Testis (tissue), 3 donors: ENCODE results near the gene NELFCD. TPM values are rescaled to one million over a fixed set of nuclear protein-coding genes. Genes with fewer than 3 reads are reported as not detected.
A peak's percentile ranks its signal among the peaks of the same experiment; 100 is the strongest.

Experiments used
- DNase-seq: peaks from one replicate; pipeline ENCODE4 v3.0.0-alpha.2; 2019
- H3K27ac ChIP-seq, 2 donors: fragments of 200-600 bp; sonication (generic); one replicate each; pipeline ENCODE4 v1.5.1; 2019
- H3K27me3 ChIP-seq: fragments of 200-600 bp; sonication (generic); one replicate; pipeline ENCODE4 v1.5.1; 2019
- H3K36me3 ChIP-seq: fragments of 200-600 bp; sonication (generic); one replicate; pipeline ENCODE4 v1.5.1; 2017; ENCODE audit warnings: low read depth; ENCODE audit errors: missing control alignments
- H3K4me1 ChIP-seq: fragments of 200-600 bp; sonication (generic); one replicate; pipeline ENCODE4 v1.5.1; 2019
- H3K4me3 ChIP-seq, 2 donors: fragments of 200-600 bp; sonication (generic); one replicate each; pipeline ENCODE4 v1.5.1; 2017 to 2019
- H3K9me3 ChIP-seq: fragments of 200-600 bp; sonication (generic); one replicate; pipeline ENCODE4 v1.5.1; 2017
- POLR2A ChIP-seq: fragments of 450-650 bp; IDR thresholded peaks from one replicate; pipeline ENCODE4 v1.6.1; 2017; ENCODE audit warnings: antibody characterized with exemption, mild to moderate bottlenecking, moderate library complexity
- WGBS, 2 donors: methylation state at CpG; one replicate each; pipeline ENCODE4 v1.1.5; 2018; 5-methylcytosine and 5-hydroxymethylcytosine counted together
- intact Hi-C: fragments of 100-400 bp; cut with DNase I; formaldehyde crosslinking; loops from one replicate; pipeline ENCODE4 v1.15.1; 2023; ENCODE audit warnings: low total_unique reads
- polyA plus RNA-seq: library from polyadenylated mRNA; stranded (reverse); fragments of 350-450 nt; fragmentation: Illumina TruSeq; extraction: RNeasy Lipid Tissue Mini Kit (QIAGEN cat#74804); gene quantifications from one replicate; pipeline ENCODE4 v1.2.3, GENCODE V29; 2014; ENCODE audit warnings: low read depth, low replicate concordance; ENCODE audit not compliant: insufficient read depth
- total RNA-seq, 2 donors: library from RNA; depleted of rRNA; stranded (reverse); fragments of >200 nt; gene quantifications; one replicate each; pipeline ENCODE4 v1.2.3, GENCODE V29; 2016
- TF ChIP-seq, protein P1 (sequence below), 3 experiments: fragments of 450-650 bp in 2 of 3; fragments of 200-600 bp in 1 of 3; sonication (generic) in 1 of 3; IDR thresholded peaks; one replicate each; pipeline ENCODE4 v1.5.1; 2016 to 2019; ENCODE audit warnings: antibody characterized with exemption in 3 of 3, mild to moderate bottlenecking in 2 of 3, moderate library complexity in 1 of 3

NELFCD gene
- total and polyA plus RNA-seq, 3 donors from 2014 or later, result 103 to 123 (median 105) TPM

DNA sequence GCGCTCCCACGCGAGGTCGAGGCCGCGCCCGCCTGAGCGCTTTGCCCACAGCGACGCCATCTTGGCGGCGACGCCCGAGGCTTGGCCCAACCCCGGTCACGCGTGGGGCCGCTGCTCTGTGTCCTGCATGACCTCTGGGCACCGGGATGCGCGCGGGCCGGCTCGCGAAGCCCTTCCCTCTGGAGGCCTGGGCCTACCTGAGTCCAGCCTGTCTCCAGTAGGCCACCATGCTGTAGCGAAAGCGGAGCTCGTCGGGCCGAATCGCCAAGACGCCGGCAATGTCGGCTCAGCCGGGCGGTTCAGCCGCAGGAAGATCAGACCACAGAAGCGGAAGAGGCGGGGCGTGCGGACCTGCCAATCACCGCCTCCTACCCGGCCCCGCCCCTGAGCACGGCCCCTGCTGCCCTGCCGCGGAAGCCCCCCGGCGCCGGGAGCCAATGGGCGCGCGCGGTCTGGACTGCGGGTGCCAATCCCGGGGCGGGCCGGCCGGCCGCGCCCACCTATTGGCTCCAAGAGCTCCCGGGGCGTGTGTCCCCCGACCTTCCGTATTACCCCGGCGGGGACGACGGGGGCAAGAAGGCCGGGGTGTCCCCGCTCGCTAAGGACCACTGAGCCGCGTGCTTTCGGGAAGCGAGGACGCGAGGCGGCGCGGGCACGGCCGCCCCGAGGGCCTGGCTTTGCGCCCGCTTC, 51.1 kb downstream of the NELFCD start, which contains the start of gene ATP5F1E:
ATP5F1E (minus strand) TSS at position 313 of the 690 bp plus-strand sequence; CDS start at position 229, 84 bp downstream.
- H3K4me1 ChIP-seq, result peaks cover 18% of the 10 kb centered on the region
- no peaks in the 10 kb centered on the region for H3K27me3 ChIP-seq
- peak; percentile 98 for DNase-seq
- H3K4me3 ChIP-seq, result peak within 1 kb of the TSS; percentile 73 to 94
- peak; percentile 18 for TF ChIP-seq POLR2A
- TF ChIP-seq, protein P1, sequence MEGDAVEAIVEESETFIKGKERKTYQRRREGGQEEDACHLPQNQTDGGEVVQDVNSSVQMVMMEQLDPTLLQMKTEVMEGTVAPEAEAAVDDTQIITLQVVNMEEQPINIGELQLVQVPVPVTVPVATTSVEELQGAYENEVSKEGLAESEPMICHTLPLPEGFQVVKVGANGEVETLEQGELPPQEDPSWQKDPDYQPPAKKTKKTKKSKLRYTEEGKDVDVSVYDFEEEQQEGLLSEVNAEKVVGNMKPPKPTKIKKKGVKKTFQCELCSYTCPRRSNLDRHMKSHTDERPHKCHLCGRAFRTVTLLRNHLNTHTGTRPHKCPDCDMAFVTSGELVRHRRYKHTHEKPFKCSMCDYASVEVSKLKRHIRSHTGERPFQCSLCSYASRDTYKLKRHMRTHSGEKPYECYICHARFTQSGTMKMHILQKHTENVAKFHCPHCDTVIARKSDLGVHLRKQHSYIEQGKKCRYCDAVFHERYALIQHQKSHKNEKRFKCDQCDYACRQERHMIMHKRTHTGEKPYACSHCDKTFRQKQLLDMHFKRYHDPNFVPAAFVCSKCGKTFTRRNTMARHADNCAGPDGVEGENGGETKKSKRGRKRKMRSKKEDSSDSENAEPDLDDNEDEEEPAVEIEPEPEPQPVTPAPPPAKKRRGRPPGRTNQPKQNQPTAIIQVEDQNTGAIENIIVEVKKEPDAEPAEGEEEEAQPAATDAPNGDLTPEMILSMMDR (IDR thresholded peaks at IDR 0.05), result peak in 1 of 3 experiments; percentile 14
- intact Hi-C loops, result no loop called here
- no peaks in the 10 kb centered on the region for H3K36me3 ChIP-seq
- H3K9me3 ChIP-seq, result no peaks in the 10 kb centered on the region
- WGBS, 2 donors, result 0 to 1% methylated on average over 20 to 45 of the region's 86 CpGs
- H3K27ac ChIP-seq, result peak within 1 kb of the TSS; percentile 87 to 92

DNA sequence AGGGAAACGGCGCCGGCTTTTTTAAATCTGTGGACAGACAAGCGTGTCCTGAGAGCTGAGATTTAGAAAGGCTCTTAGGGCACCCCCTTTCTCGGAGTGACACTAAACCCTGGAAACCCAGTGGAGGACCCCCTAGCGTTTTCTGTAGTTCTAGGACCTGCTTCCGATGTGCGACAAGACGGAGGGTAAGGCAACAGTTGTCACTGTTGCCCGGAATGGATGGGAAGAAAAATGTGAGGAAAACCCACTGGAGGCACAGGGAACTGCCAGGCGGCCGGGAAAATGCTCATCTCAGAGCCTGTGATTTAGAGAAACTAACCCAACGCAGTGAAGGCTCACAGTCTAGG, 51.6 kb downstream of the NELFCD start:
- DNase-seq, result no peak
- intact Hi-C loops, result no loop called here
- 0 to 1% methylated on average over 13 of the region's 13 CpGs for WGBS, 2 donors
- peaks cover 18% of the 10 kb centered on the region for H3K4me1 ChIP-seq
- H3K27ac ChIP-seq, result peak overlapping the region; percentile 87 to 92
- no peaks in the 10 kb centered on the region for H3K36me3 ChIP-seq
- H3K4me3 ChIP-seq, result peak overlapping the region; percentile 73 to 94
- no peak for TF ChIP-seq POLR2A
- TF ChIP-seq, protein P1 (IDR thresholded peaks at IDR 0.05), result peak in 1 of 3 experiments; percentile 31
- no peaks in the 10 kb centered on the region for H3K9me3 ChIP-seq
- no peaks in the 10 kb centered on the region for H3K27me3 ChIP-seq

DNA sequence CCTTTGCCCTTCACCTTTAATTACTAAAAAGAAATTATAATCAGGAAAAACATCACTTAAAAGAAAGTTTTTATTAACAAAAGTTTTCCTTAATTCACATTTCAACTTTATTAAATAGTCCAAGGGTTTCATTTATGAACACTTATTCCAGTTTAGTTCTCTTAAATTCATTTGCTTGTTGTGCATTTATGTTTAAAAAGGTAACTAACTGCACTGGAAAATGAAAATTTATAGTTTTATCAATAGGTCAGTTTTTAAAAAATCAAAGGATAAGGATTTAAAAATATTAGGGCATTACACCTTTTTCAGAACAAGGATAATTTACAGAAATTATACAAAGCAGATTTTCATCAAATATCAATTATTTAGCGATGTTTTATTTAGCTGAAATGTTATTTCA, 52.0 kb downstream of the NELFCD start:
- DNase-seq, result no peak
- Histone ChIP-seq H3K4me1 (peaks cover 18% of the 10 kb centered on the region), H3K36me3 (no peaks in the 10 kb centered on the region), H3K4me3 (peak overlapping the region in 1 of 2 donors; percentile 94), H3K9me3 (no peaks in the 10 kb centered on the region), H3K27me3 (no peaks in the 10 kb centered on the region), H3K27ac (peak overlapping the region in 1 of 2 donors; percentile 92)
- intact Hi-C loops, result no loop called here
- TF ChIP-seq, protein P1 (IDR thresholded peaks at IDR 0.05), result no peak
- no peak for TF ChIP-seq POLR2A
- WGBS, 2 donors, result 68 to 82% methylated on average over 1 of the region's 1 CpG

DNA sequence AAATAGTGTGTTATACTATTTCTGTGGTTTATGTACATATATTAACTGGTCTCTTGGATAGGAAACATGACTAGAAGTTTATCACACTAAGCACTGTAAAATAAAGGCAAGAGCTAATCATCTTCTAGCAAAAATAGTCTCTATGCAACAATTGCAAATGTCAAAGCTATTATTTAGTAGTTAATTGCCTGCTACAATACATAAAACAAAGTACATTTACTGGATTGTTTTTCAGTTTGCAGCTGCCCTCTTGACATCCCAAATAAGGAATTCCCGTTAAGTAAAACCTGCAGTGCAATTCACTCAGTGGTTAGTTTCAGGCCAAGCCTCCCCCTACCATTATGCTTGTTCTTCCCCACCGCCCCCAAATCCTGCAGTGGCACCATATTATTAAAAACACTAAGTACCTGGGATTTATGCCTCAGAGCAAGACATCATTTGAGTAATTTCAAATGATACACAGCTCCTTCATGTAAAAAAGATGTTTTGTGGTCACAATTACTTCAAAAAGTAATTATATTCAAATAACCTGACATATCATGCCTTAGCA, 52.6 kb downstream of the NELFCD start:
- Histone ChIP-seq H3K36me3 (no peaks in the 10 kb centered on the region), H3K4me3 (no peak overlapping the region), H3K9me3 (no peaks in the 10 kb centered on the region), H3K27ac (no peak overlapping the region), H3K27me3 (no peaks in the 10 kb centered on the region), H3K4me1 (peaks cover 18% of the 10 kb centered on the region)
- DNase-seq, result no peak
- TF ChIP-seq, protein P1 (IDR thresholded peaks at IDR 0.05), result no peak
- no peak for TF ChIP-seq POLR2A
- intact Hi-C loops, result no loop called here
- 80 to 82% methylated on average over 2 of the region's 2 CpGs for WGBS, 2 donors

DNA sequence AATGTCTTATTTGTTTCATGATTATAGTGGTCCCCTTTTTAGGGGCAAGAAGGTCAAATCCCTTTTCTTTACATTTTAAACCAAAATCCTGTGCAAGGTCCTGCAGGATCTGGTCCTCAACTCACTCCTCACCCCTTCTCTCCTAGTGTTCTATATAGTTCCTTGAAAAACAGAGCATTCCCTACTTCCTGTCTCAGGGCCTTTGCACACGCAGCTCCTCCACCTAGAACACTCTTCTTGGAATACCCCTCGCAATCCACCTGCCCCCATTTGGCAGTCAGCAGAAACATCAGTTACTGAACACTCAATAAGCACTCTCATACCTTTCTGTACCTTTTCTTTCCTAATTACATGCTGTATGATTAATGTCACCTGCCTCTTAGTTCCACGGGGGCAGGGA, 54.3 kb downstream of the NELFCD start:
- Histone ChIP-seq H3K4me1 (peaks cover 7% of the 10 kb centered on the region), H3K27ac (no peak overlapping the region), H3K27me3 (no peaks in the 10 kb centered on the region), H3K9me3 (no peaks in the 10 kb centered on the region), H3K36me3 (no peaks in the 10 kb centered on the region), H3K4me3 (no peak overlapping the region)
- 95 to 97% methylated on average over 3 of the region's 3 CpGs for WGBS, 2 donors
- DNase-seq, result no peak
- TF ChIP-seq, protein P1 (IDR thresholded peaks at IDR 0.05), result no peak
- no peak for TF ChIP-seq POLR2A
- intact Hi-C loops, result no loop called here
